ENCODE data around the gene KIAA0753. TPM values are rescaled to one million over a fixed set of nuclear protein-coding genes. Genes with fewer than 3 reads are reported as not detected.

Gene KIAA0753
- total RNA-seq, 1 experiment from 2014 or later, result 18.3 TPM

GRCh38 chr17:6684881-6685767, 44.6 kb upstream of the KIAA0753 start:
- ATAC-seq, result no peak
- no TSS peak for BruUV-seq (replicated peaks)

More at GRCh38 chr17:6684881-6685767, 44.6 kb upstream of the KIAA0753 start:
- no peaks in the 10 kb centered on the region for H3K4me1 ChIP-seq (ENCODE audit: control insufficient read depth in 1 of 2, insufficient read depth in 2 of 2, low read length in 2 of 2)
- no peaks in the 10 kb centered on the region for H3K79me2 ChIP-seq (ENCODE audit: insufficient read depth, low read length)
- CTCF ChIA-PET, result no interaction called here
- H4K20me1 ChIP-seq (ENCODE audit: insufficient read depth), result no peaks in the 10 kb centered on the region
- no peak for DNase-seq (ENCODE audit: low read depth, low spot score)
- H2AFZ ChIP-seq (ENCODE audit: low read depth, low read length, poor library complexity, severe bottlenecking), result no peak overlapping the region
- no peak overlapping the region for H3K27ac ChIP-seq (ENCODE audit: low read depth, low read length)
- no peaks in the 10 kb centered on the region for H3K9me2 ChIP-seq (ENCODE audit: insufficient read depth)
- H3K36me3 ChIP-seq (ENCODE audit: control insufficient read depth in 1 of 2, insufficient read depth in 2 of 2, low read length in 2 of 2), result no peaks in the 10 kb centered on the region
- H3K9me3 ChIP-seq (ENCODE audit: control insufficient read depth in 1 of 2, insufficient read depth in 1 of 2, low read depth in 1 of 2, low read length in 2 of 2), result no peaks in the 10 kb centered on the region
- POLR2A ChIA-PET, result no interaction called here
- intact Hi-C loops (cut with micrococcal nuclease), result no loop called here
- no peak for TF ChIP-seq ZFX (IDR thresholded peaks at IDR 0.05)
- no peak for TF ChIP-seq FOSL1 (IDR thresholded peaks at IDR 0.05; ENCODE audit: low read depth)
- TF ChIP-seq CBX3 (IDR thresholded peaks at IDR 0.05; ENCODE audit: low read depth), result no peak
- no peak for TF ChIP-seq EGR1 (IDR thresholded peaks at IDR 0.05; ENCODE audit: low read depth)
- TF ChIP-seq ZNF274 (IDR thresholded peaks at IDR 0.05; ENCODE audit: low read depth, low read length), result no peak
- TF ChIP-seq JUND (IDR thresholded peaks at IDR 0.05), result no peak
- no peak for TF ChIP-seq POLR2AphosphoS5 (IDR thresholded peaks at IDR 0.05; ENCODE audit: low read depth, low read length)
- TF ChIP-seq YY1 (IDR thresholded peaks at IDR 0.05; ENCODE audit: extremely low read depth, insufficient replicate concordance, low read depth, low read length), result no peak
- TF ChIP-seq CTCF (IDR thresholded peaks at IDR 0.05 in 2 of 3, conservative IDR thresholded peaks at IDR 0.05 in 1 of 3; ENCODE audit: borderline replicate concordance in 1 of 3, insufficient read depth in 1 of 3, low read depth in 2 of 3, low read length in 2 of 3), result no peak
- TF ChIP-seq RAD21 (IDR thresholded peaks at IDR 0.05; ENCODE audit: low read depth), result no peak
- no peak for TF ChIP-seq ELF1 (IDR thresholded peaks at IDR 0.05; ENCODE audit: borderline replicate concordance, low read depth)
- H3K9ac ChIP-seq (ENCODE audit: low read length), result no peak overlapping the region
- no peak overlapping the region for H3K4me2 ChIP-seq (ENCODE audit: low read length)
- no peaks in the 10 kb centered on the region for H3K27me3 ChIP-seq (ENCODE audit: insufficient read depth, low read length)
- no peak overlapping the region for H3K4me3 ChIP-seq (replicated peaks in 1 of 2; ENCODE audit: low read depth in 1 of 2, low read length in 2 of 2)
- RAD21 ChIA-PET (ENCODE audit: low non-redundant PET in 1 of 2, low total read pairs in 2 of 2, uncharacterized antibody in 2 of 2, unreplicated experiment in 2 of 2), result no interaction called here
